HG02571 (cell line): Measurements from ENCODE around the gene ZNF219.

ENCODE experiments used
- ATAC-seq: cut with Tn5 transposase; IDR thresholded peaks from one replicate; pipeline ENCODE4 v1.9.1; 2021; ENCODE audit warnings: mild to moderate bottlenecking, moderate library complexity; ENCODE audit not compliant: unreplicated experiment

Gene ZNF219

DNA sequence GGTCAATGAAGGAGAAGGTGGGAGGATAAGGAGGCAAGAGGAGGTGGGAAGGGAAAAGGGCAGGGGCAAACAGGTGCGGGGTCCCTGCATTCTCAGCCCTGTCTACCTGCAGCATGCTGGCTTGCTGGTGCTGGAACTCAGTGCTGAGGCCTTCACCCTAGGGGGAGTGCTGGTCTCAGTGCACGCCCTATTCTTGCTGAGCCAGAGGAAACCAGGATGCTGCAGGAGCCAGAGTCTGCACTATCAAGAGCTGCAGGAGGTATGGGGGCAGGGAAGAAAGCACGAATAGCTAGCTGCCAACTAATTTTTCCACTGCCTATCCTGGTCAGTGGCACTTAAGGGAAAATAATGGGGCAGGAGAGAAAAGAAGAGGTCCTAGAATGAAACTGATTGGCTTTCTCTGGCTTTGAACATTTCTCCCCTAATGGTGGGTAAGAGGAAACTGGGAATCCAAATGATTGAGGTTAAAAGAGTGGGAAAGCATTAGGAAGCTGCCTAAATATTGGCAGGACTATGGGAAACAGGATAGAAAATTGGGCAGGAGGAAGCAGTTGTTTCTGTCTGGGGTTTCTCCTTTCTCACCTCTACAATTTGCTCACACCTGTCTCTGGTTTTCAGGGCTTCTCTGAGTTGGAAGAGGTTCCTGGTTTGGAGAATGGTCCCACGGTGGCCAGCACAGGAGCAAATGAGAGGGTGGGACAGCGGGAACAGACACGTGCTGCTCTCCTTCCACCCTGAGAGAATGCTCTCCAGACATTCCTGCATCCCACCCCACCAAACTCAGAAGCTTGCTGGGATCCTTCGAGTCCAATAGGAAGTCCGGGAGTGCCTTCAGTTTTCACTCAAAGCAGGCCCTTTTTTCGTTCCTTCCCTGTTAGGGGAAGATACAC is 4.3 kb upstream of the ZNF219 start:
- ATAC-seq: no peak

DNA sequence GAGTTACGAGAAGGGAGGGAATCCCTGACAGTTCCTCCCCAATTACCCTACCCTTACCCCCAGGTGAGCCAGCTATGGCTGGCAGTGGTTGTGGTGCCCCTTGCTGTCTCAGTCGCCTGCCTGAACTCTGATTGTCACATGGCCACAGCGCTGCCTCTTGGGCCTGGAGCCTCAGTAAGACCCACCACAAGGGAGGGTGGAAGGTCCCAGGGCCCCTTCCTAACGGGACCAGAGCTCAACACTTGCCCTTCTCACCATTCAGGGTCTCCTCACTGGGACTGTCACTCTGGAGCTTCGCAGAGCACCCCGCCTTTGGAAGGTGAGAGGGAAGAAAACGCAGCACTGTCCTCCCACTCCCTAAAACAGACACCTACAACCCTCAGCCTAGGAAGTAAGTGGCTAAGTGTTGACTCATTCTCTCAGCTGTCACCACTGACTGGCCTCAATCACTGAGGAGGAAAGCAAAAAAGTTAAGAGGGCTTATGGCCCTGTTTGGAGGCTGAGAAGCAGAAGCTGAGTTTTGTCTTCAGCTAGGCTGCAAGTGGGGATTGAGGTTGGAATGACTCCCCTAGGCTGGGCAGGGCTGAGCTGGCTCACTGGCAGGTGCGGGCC is 3.5 kb upstream of the ZNF219 start:
- ATAC-seq: no peak

DNA sequence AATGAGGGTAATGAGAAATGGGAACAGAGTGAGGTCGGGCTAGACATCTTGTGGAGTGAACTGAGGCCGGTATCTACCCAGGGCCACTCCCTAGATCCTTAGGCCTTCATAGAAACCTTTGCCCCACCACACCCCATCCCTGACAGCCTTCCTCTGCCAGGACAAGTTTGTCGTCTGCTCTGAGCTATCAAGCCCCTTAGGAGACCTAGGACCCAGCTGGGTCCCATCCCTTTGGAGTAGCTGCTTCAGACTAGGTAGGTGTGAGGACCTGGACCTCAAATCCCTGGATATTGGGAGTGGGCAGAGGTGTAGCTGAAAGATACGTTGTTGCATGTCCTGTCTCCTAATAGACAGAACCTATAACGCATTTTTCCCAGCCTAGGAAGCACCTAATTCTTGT is 2.5 kb upstream of the ZNF219 start, which contains the start of gene TMEM253:
Gene TMEM253, plus strand, starts transcription at position 136 of the 400 bp plus-strand sequence. CDS start 278 bp downstream, outside the sequence.
- ATAC-seq: no peak

DNA sequence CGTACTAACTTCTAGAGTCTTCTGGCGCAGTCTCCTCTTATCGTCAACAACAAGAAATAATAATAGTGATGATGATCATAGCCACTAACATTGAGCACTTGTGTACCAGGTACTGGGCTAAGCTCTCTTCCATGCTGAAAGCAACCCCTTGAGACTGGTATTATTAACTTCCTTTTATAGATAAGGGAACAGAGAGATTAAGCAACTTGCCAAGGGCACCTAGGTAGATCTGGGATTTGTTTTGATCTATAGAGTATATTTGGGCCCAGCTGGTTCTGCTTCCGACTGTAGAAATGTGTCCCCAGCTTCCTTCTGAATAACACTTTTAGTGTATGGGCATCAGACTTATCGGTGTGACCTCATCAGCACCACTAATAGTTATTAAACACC is 1.1 kb upstream of the ZNF219 start:
- no peak for ATAC-seq

DNA sequence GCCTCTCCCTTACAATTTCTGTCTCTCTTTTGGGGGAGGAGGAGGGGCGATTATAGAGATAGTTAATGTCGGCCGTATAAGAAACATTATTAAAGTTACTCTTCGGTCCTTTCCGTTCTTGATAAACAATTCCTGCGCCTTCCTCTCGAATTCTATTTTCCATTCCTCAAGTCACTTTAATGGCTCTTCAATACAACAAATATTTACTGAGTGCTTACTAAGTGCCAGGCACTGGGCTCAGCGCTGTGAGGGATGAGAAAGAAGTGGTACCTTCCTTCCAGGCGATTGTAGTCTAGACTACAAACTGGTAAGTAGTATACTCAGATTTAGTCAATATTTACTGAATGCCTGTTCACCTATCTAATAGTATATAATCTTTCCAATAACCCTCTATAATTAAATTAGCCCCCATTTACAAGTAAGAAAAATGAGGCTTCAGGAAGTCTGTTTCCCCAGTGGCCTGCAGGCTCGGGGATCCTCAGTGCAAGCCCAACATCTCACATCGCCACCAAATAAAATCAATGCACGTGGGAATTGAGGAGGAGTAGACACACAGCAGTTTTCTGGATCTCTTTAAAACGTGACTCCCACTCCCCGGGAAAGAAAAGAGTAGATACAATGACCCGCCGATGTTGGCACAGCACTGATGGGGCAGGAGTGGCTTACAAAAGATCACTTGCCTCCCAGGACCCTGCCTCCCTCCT is 589 bp upstream of the ZNF219 start:
- ATAC-seq: no peak

DNA sequence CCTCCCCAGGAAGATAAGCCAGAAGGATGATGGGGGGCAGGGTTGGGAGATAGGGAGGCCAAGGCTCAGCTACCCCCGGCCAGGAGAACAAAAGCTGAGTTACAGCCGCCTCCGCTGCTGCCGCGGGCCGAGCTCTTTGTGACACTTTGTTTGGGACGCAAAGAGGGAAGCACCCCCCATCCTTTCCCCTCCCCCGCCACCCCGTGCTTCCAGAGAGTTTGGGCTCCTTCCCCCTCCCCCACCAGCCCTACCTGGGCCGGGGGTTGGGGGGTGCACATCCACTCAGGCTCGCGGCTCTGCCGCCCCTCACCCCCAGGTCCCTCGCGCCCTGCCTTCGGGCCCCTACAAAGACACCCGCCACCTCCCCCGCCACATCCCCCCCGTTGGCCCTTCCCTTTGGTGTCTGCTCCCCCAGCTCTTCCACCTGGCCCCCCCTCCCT is 799 bp downstream of the ZNF219 start:
- ATAC-seq: no peak

DNA sequence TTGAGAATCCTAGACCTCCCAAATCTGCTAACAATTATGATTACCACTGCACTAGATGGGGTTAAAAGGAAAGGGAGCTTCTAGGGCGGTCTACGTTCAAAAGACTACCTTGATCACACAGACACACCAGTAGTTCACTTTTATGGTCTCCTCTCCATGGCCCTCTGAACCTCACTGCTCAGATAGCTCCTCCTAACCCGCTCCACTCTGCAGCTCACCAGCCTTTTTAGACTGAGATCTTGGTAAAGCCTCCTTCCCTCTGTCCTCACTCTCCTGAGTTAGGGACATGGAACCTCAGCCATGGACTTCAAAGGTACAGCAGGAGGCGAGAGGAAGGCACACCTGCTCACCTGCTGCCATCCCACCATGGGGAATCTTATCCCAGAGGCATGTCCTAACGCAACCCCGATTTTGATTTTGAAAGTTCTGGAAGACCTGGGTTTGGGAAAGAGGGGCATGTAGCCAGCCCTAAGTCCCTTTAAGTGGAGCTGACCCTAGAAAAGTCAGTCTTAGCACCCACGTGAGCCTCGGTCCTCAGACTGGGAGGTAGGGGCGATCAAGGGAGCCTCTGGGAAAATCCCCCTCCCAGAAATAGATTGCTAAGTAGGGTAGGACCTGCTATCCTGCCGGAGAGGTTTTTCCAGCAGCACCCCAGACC is 1.3 kb downstream of the ZNF219 start:
- no peak for ATAC-seq

DNA sequence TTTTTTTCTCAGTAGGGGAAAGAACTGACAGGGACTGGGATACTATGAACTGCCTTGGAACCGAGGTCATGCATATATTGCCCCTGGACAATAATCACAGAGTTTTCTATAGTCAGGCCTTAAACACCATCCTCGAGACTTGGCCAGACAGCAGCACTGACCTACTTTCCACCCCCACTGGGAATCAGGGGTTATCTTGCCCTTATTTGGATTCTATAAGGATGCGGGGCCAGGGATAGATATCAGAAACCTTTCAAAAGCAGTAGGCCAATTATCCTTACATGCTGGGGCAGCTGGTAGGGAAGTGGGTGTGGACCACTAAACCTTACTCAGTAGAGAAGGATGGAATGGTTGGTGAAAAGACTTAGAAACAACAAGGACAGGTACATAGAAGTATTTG is 2.0 kb downstream of the ZNF219 start:
- no peak for ATAC-seq

DNA sequence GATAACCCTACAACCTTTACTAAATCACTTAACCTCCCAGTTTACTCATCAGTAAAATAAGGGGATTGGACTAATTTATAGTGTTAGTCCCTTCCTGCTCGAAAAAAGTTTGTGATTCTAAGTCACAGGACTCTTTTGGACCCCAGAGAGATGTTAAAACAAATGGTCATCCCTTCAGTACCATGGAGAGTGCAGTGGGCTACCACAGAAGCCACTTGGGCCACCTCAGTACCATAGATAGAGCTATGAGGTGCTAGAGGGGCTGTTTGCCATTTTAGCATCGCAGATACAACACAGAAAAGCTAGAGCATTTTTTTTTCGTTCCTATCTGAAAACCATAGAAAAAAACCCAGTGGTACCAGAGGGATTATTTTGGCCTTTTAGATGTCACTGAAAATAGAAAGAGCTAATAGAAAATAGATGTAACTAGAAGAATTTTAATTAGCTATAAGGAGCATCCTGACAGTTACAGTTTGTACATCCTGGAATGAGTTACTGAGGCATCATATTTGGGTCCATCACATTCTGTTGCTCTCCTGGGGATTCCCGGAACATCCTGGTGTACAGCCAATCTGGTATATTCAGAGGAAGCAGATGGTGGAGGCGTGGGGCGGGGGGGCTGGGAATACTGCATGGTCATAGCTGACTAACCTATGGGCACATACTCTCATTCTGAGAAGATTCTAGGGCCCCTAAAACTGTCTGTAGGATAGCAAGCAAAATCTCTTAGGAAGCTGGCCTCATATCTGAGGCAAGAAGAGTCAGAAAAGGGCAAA is 2.8 kb downstream of the ZNF219 start:
- ATAC-seq: no peak

DNA sequence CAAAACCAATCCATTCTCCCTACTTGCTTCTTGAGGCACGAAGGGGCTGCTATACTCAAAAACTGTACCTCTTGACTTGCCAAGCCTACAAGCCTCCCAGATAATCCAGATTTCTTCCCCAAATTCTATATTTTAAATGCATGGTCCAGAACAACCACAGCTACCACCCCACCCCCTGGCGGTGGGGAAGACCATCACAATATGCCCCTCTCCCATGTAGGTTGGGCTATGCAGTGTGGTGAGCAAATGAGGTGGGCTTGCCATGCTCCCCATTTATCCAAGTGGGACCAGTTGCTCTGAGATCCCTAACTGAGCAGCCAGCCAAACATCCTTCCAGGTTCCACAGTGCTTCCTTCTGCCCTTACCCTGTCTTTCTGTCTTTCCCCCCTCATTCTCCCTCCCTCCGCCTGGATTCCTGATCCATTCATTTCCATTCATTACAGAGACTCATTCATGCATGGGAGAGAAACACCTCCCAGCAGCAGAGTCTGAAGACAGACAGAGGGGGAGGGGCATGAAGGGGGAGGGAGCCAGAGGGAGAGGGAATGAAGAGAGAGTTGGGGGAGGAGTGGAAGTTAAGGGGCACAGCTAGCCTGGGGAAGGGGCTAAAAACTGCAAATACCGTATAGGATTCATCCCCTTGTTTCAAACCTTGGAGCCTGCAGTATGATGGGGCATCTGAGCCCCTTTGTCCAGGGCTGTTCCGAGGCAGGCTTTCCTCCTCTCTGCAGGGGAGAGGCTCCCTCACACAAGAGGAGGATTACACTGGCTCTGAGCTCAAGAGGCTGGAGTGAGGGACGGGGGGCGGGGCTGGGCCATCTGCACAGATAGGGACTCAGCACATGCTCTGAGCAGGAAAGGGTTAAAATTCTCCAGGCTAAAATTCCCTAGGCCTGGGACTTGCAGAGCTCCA is 4.4 kb downstream of the ZNF219 start:
- no peak for ATAC-seq

DNA sequence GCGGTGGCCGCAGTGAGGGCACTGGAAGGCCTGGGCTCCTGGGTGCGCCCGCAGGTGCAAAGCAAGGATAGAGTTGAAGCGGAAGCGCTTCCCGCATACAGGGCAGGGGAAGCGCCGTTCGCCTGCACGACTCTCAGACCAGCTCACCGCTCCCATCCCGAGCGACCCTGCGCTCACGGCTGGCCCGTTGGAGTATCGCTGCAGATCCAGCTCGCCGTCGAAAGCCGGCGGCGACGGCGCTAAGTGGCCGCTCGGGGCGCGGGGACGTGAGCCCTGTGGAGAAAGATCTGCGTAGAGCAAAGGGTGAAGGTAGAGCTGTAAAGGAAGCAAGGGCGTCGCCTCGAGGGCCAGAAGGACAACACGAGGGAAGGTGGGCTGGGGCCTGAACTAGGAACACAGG is 5.4 kb downstream of the ZNF219 start:
- no peak for ATAC-seq

DNA sequence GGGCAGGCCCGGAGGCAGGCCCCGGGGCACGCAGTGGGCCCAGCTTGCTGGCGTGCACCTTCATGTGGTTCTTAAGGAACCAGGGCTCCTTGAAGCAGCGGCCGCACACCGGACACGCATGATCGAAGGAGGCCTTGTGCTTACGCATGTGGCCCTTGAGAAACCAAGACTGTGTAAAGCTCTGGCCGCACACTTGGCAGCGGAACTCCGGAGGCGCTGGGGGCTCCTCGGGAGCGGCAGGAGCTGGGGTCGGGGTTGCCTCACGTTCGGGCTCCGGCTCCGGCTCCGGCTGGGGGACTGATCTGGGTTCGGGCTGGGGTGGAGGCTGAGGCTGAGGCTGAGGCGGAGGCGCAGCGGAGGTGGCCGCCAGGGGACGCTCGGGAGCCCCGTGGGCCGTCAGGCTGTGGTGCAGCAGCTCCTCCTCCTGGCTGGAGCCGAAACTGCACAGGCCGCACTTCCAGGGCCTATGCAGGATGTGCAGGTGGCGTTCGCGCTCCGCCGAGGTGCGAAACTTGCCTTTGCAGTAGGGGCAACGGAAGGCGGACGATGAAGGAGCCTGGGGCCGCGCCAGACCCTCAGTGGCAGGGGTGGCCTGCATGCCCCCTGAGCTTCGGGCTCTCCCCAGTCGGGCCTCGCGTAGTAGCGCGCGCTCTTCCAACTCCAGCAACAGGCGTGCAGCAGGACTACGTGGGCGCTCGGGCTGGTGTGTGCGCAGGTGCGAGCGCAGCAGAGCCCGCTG is 6.0 kb downstream of the ZNF219 start:
- ATAC-seq: peak; percentile 80

DNA sequence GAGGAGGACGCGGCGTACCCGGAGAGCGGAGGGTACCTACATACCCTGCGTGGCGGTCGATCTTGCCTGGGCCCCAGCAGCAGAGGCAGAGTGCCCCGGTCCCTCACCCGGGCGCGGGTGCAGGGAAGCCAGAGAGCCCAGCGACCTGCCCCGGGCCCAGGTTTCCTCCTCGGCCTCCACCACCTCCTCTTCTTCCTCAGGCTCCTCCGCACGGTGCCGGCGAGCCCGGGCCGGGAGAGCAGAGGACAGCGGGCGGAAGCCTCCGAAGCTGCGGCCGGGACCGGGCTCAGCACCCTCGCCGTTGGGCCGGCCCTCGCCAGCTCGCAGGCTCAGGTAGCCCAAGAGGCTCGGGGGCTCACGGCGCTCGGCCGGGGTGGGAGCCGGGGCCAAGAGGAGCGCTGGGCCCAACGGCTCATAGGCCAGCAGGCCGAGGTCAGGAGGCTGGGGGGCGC is 6.6 kb downstream of the ZNF219 start:
- ATAC-seq: no peak

DNA sequence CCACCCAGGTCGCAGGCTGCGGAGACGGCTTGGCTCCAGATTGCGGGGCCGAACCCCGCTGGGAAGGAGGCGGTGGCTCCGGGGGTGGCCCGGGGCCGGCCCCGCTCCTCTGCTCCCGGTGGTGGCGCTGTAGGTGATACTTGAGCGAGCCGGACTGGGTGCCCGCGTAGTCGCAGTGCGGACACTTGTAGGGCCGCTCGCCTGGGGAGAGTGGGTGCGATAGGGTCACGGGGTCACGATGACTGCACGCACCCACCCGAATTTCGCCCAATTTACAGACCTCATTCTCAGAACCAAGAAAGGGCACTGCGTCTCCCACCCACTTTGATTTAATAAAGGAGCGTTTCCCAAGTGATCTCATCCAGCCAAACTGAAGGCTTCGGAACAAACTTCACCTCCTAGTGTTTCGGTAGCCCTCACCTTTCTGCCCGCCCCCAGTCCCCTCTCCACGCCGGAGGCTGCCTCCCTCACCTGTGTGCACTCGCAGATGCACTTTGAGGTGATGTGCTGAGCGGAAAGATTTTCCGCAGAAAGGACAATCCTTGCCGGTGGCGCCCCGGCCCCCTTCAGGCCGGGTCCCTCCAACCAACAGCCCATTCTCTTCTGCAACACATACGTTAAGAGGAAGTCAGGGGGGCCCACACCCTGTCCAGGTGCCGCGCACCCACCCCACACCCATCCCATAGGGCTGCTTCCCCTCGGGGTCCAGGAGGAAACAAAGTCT is 7.4 kb downstream of the ZNF219 start:
- ATAC-seq: no peak

DNA sequence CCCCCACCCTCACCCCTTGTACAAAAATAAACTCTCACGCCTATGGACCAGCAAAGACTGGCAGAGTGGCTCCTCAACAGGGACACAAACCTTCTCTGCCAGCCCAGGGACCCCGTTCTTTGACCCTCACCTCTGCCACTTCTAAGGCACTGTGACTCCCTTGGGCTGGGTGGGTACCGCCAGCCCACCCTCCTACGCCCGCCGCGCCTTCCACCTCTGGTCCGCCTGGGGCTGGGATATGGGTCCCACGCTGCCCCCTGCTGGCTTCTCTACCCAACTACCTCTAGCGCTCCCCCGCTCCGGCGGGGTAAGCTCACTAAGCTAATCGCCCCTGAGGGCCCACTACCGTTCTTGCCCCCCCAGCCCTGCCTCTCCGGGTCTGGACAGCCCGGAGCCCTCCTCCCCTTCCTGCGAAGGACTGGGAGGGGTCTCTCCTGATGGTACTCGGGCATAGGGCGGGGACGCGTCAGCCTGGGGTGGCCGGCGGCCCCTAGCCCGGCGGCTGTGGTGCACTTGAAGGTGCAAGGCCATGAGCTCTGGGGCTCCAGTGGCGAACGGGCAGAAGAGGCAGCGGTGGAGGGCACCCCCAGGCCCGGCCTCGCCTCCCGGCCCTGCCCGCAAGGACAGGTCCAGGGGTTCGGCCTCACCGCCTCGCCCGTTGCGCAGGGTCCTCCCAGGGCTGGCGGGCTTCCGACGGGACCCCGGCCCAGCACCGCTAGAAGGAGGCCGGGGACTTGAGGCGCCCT is 8.1 kb downstream of the ZNF219 start:
- ATAC-seq: no peak

DNA sequence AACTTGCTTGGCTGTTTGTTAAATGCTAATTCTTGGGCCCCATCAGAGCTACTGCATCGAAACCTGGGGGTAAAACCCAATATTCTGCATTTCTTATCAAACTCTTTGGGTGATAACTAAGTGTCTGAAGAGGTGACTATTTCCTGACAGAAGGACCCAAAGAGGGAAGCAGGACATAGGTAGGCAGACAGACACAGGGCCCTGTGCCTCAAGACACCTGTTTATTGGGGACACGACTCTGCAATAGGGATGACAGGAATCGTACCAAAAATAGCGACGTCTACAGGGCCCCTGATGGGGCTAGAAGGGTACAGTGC is 8.6 kb downstream of the ZNF219 start:
- ATAC-seq: no peak

DNA sequence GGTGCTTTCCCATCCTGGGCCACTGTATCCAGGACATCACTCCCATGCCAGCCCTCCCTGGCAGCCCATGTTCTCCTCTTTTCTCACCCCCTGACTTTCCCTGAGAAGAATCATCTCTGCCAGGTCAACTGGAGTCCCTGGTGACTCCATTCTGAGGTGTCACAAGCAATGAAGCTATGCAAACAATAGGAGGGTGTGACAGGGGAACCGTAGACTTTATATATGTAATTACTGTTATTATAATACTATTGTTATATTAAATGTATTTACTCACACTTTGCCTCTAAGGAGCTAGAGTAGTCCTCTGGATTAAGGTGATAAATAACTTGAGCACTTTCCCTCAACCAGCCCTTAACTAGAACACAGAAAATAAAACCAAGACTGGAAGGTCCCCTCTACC is 9.2 kb downstream of the ZNF219 start:
- no peak for ATAC-seq
